Lower lobe of right lung (tissue), 2 donors: Measurements from ENCODE around the gene GNB1L. TPM values are rescaled to one million over a fixed set of nuclear protein-coding genes. Genes with fewer than 3 reads are reported as not detected.

Source experiments
- ATAC-seq, 2 donors: fragments of 200-7000 bp; cut with Tn5 transposase; one replicate each; pipeline ENCODE4 v1.9.1; 2020 to 2022; ENCODE audit warnings: mild to moderate bottlenecking in 2 of 2, moderate library complexity in 2 of 2
- DNase-seq: peaks from one replicate; pipeline ENCODE4 v3.0.0-alpha.2; 2020
- H3K27ac ChIP-seq: fragments of 200-600 bp; one replicate; pipeline ENCODE4 v1.8.0; 2022
- H3K27me3 ChIP-seq: fragments of 200-600 bp; one replicate; pipeline ENCODE4 v1.8.0; 2022; ENCODE audit warnings: low read depth
- H3K36me3 ChIP-seq: fragments of 200-600 bp; one replicate; pipeline ENCODE4 v1.8.0; 2022; ENCODE audit warnings: mild to moderate bottlenecking
- H3K4me1 ChIP-seq: fragments of 200-600 bp; one replicate; pipeline ENCODE4 v1.8.0; 2022
- H3K4me3 ChIP-seq: fragments of 200-600 bp; one replicate; pipeline ENCODE4 v1.8.0; 2022; ENCODE audit warnings: mild to moderate bottlenecking
- H3K9me3 ChIP-seq: fragments of 200-600 bp; one replicate; pipeline ENCODE4 v1.8.0; 2022
- CTCF ChIP-seq: fragments of 200-600 bp; IDR thresholded peaks from one replicate; pipeline ENCODE4 v1.8.0; 2022; ENCODE audit warnings: antibody characterized with exemption, mild to moderate bottlenecking
- intact Hi-C: fragments of 100-400 bp; cut with DNase I; formaldehyde crosslinking; loops from one replicate; pipeline ENCODE4 v1.11.0; 2022
- total RNA-seq: library from RNA; stranded (reverse); fragmentation: NEBNext Ultra II Directional; extraction: Animal tissue kit (Norgen Biotek cat#: 25700); gene quantifications from one replicate; pipeline ENCODE4 v1.2.1, GENCODE V29; 2021
- donor health status: DM: no; HTN: yes; CAD: no; lungs with severe emphysema.

The GNB1L gene
- total RNA-seq, 1 donor from 2014 or later: 6.0 TPM

GRCh38 chr22:19802001-19802893 is 52.4 kb downstream of the GNB1L start:
- Histone ChIP-seq H3K9me3 (no peaks in the 10 kb centered on the region), H3K4me3 (no peak overlapping the region), H3K27ac (no peak overlapping the region), H3K36me3 (no peaks in the 10 kb centered on the region), H3K27me3 (no peaks in the 10 kb centered on the region), H3K4me1 (peaks cover 9% of the 10 kb centered on the region)
- ATAC-seq: no peak
- peak; percentile 41 for DNase-seq
- intact Hi-C loops: no loop called here
- no peak for TF ChIP-seq CTCF

GRCh38 chr22:19801340-19802000 is 53.2 kb downstream of the GNB1L start:
- no peak for TF ChIP-seq CTCF
- DNase-seq: peak; percentile 27
- intact Hi-C loops: no loop called here
- Histone ChIP-seq H3K27me3 (no peaks in the 10 kb centered on the region), H3K9me3 (no peaks in the 10 kb centered on the region), H3K4me3 (no peak overlapping the region), H3K4me1 (peaks cover 6% of the 10 kb centered on the region), H3K27ac (no peak overlapping the region), H3K36me3 (no peaks in the 10 kb centered on the region)
- no peak for ATAC-seq

- TF ChIP-seq CTCF: no peak
- DNase-seq (peak; percentile 41), ATAC-seq (no peak)
- intact Hi-C loops: no loop called here
- Histone ChIP-seq H3K27ac (no peak overlapping the region), H3K27me3 (no peaks in the 10 kb centered on the region), H3K4me1 (no peaks in the 10 kb centered on the region), H3K4me3 (no peak overlapping the region), H3K9me3 (no peaks in the 10 kb centered on the region), H3K36me3 (no peaks in the 10 kb centered on the region)
Measured at GRCh38 chr22:19800761-19801244, 53.9 kb downstream of the GNB1L start.

- Histone ChIP-seq H3K27me3 (no peaks in the 10 kb centered on the region), H3K36me3 (no peaks in the 10 kb centered on the region), H3K4me1 (no peaks in the 10 kb centered on the region), H3K27ac (no peak overlapping the region), H3K4me3 (no peak overlapping the region), H3K9me3 (no peaks in the 10 kb centered on the region)
- peak; percentile 37 for DNase-seq
- intact Hi-C loops: no loop called here
- no peak for ATAC-seq
- no peak for TF ChIP-seq CTCF
Measured at GRCh38 chr22:19800306-19800705, 54.4 kb downstream of the GNB1L start.

- H3K36me3 ChIP-seq: no peaks in the 10 kb centered on the region
- no peaks in the 10 kb centered on the region for H3K27me3 ChIP-seq
- intact Hi-C loops: no loop called here
- H3K4me3 ChIP-seq: no peak overlapping the region
- no peak overlapping the region for H3K27ac ChIP-seq
- H3K9me3 ChIP-seq: no peaks in the 10 kb centered on the region
- ATAC-seq (no peak), DNase-seq (peak; percentile 41)
- TF ChIP-seq CTCF: no peak
- no peaks in the 10 kb centered on the region for H3K4me1 ChIP-seq
Measured at GRCh38 chr22:19799322-19800190, 55.1 kb downstream of the GNB1L start.
